GM12878 (cell line): Measurements from ENCODE around the gene PIGQ. TPM values are rescaled to one million over a fixed set of nuclear protein-coding genes. Genes with fewer than 3 reads are reported as not detected.

ENCODE experiments used
- E2F8 ChIP-seq: fragments of 450-650 bp; IDR thresholded peaks from 2 replicates; pipeline ENCODE4 v1.6.1; 2018; ENCODE audit warnings: mild to moderate bottlenecking, low read depth, moderate library complexity; ENCODE audit not compliant: partially characterized antibody
- ETV6 ChIP-seq, 2 experiments: fragments of 450-650 bp in 1 of 2; IDR thresholded peaks in 1 of 2; conservative IDR thresholded peaks in 1 of 2; 2 replicates each; pipeline ENCODE4 v1.6.1; 2014; ENCODE audit warnings: antibody characterized with exemption in 1 of 2, borderline replicate concordance in 1 of 2, low read depth in 1 of 2, mild to moderate bottlenecking in 1 of 2, moderate library complexity in 1 of 2
- IKZF2 ChIP-seq, 2 experiments: fragments of 450-650 bp; IDR thresholded peaks; 2 replicates each; pipeline ENCODE4 v1.6.1; 2017; ENCODE audit warnings: mild to moderate bottlenecking in 2 of 2, moderate library complexity in 2 of 2
- JUNB ChIP-seq: IDR thresholded peaks from 2 replicates; pipeline ENCODE4 v1.6.1; 2016; ENCODE audit warnings: antibody characterized with exemption, mild to moderate bottlenecking
- MAX ChIP-seq: IDR thresholded peaks from 2 replicates; pipeline ENCODE4 v1.6.1; 2012; ENCODE audit warnings: low read depth, low read length, improper control_type of control experiment
- MEF2B ChIP-seq: fragments of 450-650 bp; IDR thresholded peaks from 2 replicates; pipeline ENCODE4 v1.6.1; 2018; ENCODE audit warnings: mild to moderate bottlenecking, moderate library complexity; ENCODE audit not compliant: partially characterized antibody, poor library complexity, severe bottlenecking
- MTA3 ChIP-seq: IDR thresholded peaks from 2 replicates; pipeline ENCODE4 v1.6.1; 2012; ENCODE audit warnings: low read length, inconsistent platforms, borderline replicate concordance
- NFXL1 ChIP-seq: fragments of 450-650 bp; IDR thresholded peaks from 2 replicates; pipeline ENCODE4 v1.6.1; 2017; ENCODE audit warnings: antibody characterized with exemption, mild to moderate bottlenecking, borderline replicate concordance
- RELA ChIP-seq: fragments of 450-650 bp; IDR thresholded peaks from 2 replicates; pipeline ENCODE4 v1.8.0; 2014; ENCODE audit warnings: borderline replicate concordance; ENCODE audit not compliant: partially characterized antibody
- SUZ12 ChIP-seq: fragments of 200-600 bp; sonication (generic); IDR thresholded peaks from one replicate; pipeline ENCODE4 v1.6.1; 2018; ENCODE audit warnings: antibody characterized with exemption, mild to moderate bottlenecking; ENCODE audit not compliant: unreplicated experiment
- ZBTB11 ChIP-seq: fragments of 450-650 bp; formaldehyde crosslinking; IDR thresholded peaks from 2 replicates; pipeline ENCODE4 v1.5.0; 2022; ENCODE audit warnings: mild to moderate bottlenecking, missing genetic modification characterization
- ZNF207 ChIP-seq: fragments of 450-650 bp; IDR thresholded peaks from 2 replicates; pipeline ENCODE4 v1.6.1; 2014; ENCODE audit warnings: antibody characterized with exemption, mild to moderate bottlenecking, borderline replicate concordance
- ZNF217 ChIP-seq: fragments of 450-650 bp; IDR thresholded peaks from 2 replicates; pipeline ENCODE4 v1.6.1; 2017; ENCODE audit warnings: antibody characterized with exemption, mild to moderate bottlenecking
- ZNF622 ChIP-seq: fragments of 450-650 bp; IDR thresholded peaks from 2 replicates; pipeline ENCODE4 v1.6.1; 2017; ENCODE audit warnings: mild to moderate bottlenecking, inconsistent platforms
- ZSCAN29 ChIP-seq: fragments of 450-650 bp; IDR thresholded peaks from 2 replicates; pipeline ENCODE4 v1.6.1; 2017; ENCODE audit warnings: mild to moderate bottlenecking, moderate library complexity
- ZZZ3 ChIP-seq: IDR thresholded peaks from 2 replicates; pipeline ENCODE4 v1.6.1; 2011; ENCODE audit warnings: low read depth; ENCODE audit not compliant: control insufficient read depth, insufficient read length
- polyA plus RNA-seq, 11 experiments: library from polyadenylated mRNA; depleted of rRNA in 4 of 11; unstranded in 6 of 11; stranded (reverse) in 5 of 11; fragments of >200 nt; fragmentation: Nextera tagmentation in 4 of 11; fragmentation: Illumina TruSeq in 1 of 11; extraction: Ambion mirVana in 4 of 11; extraction: Trizol in 1 of 11; gene quantifications; 1 replicate in 1 of 11; 2 replicates in 10 of 11; pipeline versions ENCODE4 v1.2.1 to v1.2.3, GENCODE V29; 2011 to 2016; ENCODE audit warnings: inconsistent platforms in 2 of 11, missing spikeins in 2 of 11, low read depth in 1 of 11
- total RNA-seq, 4 experiments: library from RNA; depleted of rRNA in 3 of 4; stranded (reverse); fragments of >200 nt in 3 of 4; fragmentation: Illumina TruSeq in 1 of 4; extraction: Trizol in 1 of 4; gene quantifications; 2 replicates each; pipeline versions ENCODE4 v1.2.1 to v1.2.3, GENCODE V29; 2013 to 2021
- TF ChIP-seq, protein P1 (sequence below): fragments of 150-350 bp; IDR thresholded peaks from 2 replicates; pipeline ENCODE4 v1.6.1; 2014; ENCODE audit warnings: mild to moderate bottlenecking, low read depth, low read length
- TF ChIP-seq, protein P2 (sequence below): fragments of 450-650 bp; IDR thresholded peaks from 2 replicates; pipeline ENCODE4 v1.6.1; 2017; ENCODE audit warnings: antibody characterized with exemption, mild to moderate bottlenecking, moderate library complexity

PIGQ gene
- total and polyA plus RNA-seq, 10 of the 15 experiments (the other 5 are each of a cell fraction or from before 2014, with no cell fraction given), result 1.8 to 31.3 (median 17.5) TPM; not detected in 1

DNA sequence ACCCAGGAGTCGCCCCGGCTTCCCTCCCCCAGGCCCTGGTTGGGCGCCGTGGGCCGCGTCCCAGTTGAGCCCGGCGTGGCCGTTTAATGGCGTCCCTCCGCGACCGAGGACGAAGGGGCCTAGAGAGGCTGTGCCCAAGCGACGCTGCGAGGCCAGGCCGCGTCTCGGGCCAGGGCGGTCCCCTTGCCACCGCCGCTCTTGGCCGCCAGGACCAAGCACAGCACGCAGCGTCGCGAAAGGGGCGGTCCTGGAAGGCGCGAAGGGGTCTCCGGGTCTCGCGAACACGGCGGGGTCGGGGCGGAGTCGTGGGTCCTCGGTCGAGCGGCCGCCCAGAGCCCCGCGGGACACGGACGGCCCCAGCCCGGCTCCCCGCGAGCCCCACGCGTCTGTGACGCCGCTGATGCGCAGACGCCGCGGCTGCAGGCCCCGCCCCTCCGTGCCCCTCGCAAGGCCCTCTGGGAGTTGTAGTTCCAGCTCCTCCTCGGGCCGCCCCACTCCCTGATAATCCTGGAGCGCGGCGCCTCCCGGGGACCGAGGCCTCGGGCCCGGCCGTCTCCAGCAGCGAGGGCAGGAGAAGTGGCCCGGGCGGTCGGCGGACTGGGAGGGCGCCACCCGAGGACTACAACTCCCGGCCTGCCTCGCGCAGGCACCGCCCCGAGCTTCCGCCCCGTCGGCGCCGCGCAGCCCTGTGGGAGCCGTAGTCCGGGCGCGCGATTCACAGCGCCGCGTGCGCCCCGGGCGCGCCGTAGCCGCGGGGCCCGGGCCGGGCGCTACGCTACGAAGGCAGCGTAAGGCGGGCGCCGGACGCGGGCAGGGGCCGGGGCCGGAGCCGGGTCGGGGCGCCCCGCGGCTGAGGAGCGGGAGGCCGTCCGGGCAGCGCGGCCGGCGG lies 42.5 kb upstream of the PIGQ start, which contains the start of gene CAPN15 (continued):
- TF ChIP-seq ETV6 (conservative IDR thresholded peaks at IDR 0.05 in 1 of 2, IDR thresholded peaks at IDR 0.05 in 1 of 2; ENCODE audit: borderline replicate concordance in 1 of 2, low read depth in 1 of 2) (no peak), ZNF622 (no peak), NFXL1 (no peak; the same call in 1 of the 2 replicates), RELA (no peak), MEF2B (no peak), ZNF207 (peak; percentile 93), IKZF2 (IDR thresholded peaks at IDR 0.05) (no peak), MTA3 (no peak), ZNF217 (peak; percentile 89), ZBTB11 (peak; percentile 60; the same call in 1 of the 2 replicates), ZSCAN29 (no peak), MAX (no peak), ZZZ3 (no peak), SUZ12 (no peak), E2F8 (no peak), JUNB (no peak)
- TF ChIP-seq, protein P1, sequence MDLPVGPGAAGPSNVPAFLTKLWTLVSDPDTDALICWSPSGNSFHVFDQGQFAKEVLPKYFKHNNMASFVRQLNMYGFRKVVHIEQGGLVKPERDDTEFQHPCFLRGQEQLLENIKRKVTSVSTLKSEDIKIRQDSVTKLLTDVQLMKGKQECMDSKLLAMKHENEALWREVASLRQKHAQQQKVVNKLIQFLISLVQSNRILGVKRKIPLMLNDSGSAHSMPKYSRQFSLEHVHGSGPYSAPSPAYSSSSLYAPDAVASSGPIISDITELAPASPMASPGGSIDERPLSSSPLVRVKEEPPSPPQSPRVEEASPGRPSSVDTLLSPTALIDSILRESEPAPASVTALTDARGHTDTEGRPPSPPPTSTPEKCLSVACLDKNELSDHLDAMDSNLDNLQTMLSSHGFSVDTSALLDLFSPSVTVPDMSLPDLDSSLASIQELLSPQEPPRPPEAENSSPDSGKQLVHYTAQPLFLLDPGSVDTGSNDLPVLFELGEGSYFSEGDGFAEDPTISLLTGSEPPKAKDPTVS, result no peak
- TF ChIP-seq, protein P2, sequence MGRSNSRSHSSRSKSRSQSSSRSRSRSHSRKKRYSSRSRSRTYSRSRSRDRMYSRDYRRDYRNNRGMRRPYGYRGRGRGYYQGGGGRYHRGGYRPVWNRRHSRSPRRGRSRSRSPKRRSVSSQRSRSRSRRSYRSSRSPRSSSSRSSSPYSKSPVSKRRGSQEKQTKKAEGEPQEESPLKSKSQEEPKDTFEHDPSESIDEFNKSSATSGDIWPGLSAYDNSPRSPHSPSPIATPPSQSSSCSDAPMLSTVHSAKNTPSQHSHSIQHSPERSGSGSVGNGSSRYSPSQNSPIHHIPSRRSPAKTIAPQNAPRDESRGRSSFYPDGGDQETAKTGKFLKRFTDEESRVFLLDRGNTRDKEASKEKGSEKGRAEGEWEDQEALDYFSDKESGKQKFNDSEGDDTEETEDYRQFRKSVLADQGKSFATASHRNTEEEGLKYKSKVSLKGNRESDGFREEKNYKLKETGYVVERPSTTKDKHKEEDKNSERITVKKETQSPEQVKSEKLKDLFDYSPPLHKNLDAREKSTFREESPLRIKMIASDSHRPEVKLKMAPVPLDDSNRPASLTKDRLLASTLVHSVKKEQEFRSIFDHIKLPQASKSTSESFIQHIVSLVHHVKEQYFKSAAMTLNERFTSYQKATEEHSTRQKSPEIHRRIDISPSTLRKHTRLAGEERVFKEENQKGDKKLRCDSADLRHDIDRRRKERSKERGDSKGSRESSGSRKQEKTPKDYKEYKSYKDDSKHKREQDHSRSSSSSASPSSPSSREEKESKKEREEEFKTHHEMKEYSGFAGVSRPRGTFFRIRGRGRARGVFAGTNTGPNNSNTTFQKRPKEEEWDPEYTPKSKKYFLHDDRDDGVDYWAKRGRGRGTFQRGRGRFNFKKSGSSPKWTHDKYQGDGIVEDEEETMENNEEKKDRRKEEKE, result no peak
